HAP-1 (cell line): Measurements from ENCODE around the gene ARPC3.
"Not testable (repeated sequence)": the region's sequence is repeated elsewhere in the genome, so short reads cannot be mapped to it uniquely, and the experiment has no call there.

Source experiments
- DNase-seq, 2 experiments: peaks; one replicate each; pipeline ENCODE4 v3.0.0-alpha.2; 2016 to 2020; ENCODE audit warnings: low spot score in 2 of 2
- H3K27me3 ChIP-seq: fragments of 250-450 bp; sonication (Bioruptor Pico); 2 replicates; pipeline ENCODE4 v1.5.1; 2020; ENCODE audit warnings: low read depth, mild to moderate bottlenecking, moderate library complexity
- H3K36me3 ChIP-seq: fragments of 250-450 bp; sonication (Bioruptor Pico); replicated peaks from 2 replicates; pipeline ENCODE4 v1.5.1; 2020; ENCODE audit warnings: mild to moderate bottlenecking
- H3K4me1 ChIP-seq: fragments of 250-450 bp; sonication (Bioruptor Pico); 2 replicates; pipeline ENCODE4 v1.5.1; 2020; ENCODE audit warnings: mild to moderate bottlenecking
- H3K4me3 ChIP-seq: fragments of 250-450 bp; sonication (Bioruptor Pico); 2 replicates; pipeline ENCODE4 v1.5.1; 2020; ENCODE audit warnings: mild to moderate bottlenecking, moderate library complexity
- H3K9me3 ChIP-seq: fragments of 250-450 bp; sonication (Bioruptor Pico); 2 replicates; pipeline ENCODE4 v1.5.1; 2020; ENCODE audit warnings: mild to moderate bottlenecking, moderate library complexity
- in situ Hi-C: fragments of 300-500 bp; cut with MboI; formaldehyde crosslinking; loops from 3 replicates; pipeline ENCODE4 v1.14.3; 2020; ENCODE audit warnings: low sequenced_read_pairs, inconsistent platforms, mixed read lengths

ARPC3 gene

GRCh38 chr12:110449799-110450497, at the start of gene ARPC3:
Gene ARPC3, minus strand, starts transcription at chr12:110450337. Its CDS starts 77 bp downstream, at chr12:110450260.
- Histone ChIP-seq H3K27me3 (no peaks in the 10 kb centered on the region), H3K4me1 (peaks cover 6% of the 10 kb centered on the region), H3K9me3 (no peaks in the 10 kb centered on the region), H3K4me3 (peak within 1 kb of the TSS; percentile 93), H3K36me3 (peaks cover 24% of the 10 kb centered on the region)
- in situ Hi-C loops = no loop called here
- DNase-seq = peak; percentile 92 to 97

GRCh38 chr12:110498984-110499706, 49.0 kb upstream of the ARPC3 start:
- no peaks in the 10 kb centered on the region for H3K27me3 ChIP-seq
- H3K36me3 ChIP-seq = peaks cover 29% of the 10 kb centered on the region
- no peaks in the 10 kb centered on the region for H3K9me3 ChIP-seq
- in situ Hi-C loops = no loop called here
- DNase-seq = no peak
- H3K4me3 ChIP-seq = no peak overlapping the region
- H3K4me1 ChIP-seq = peaks cover 21% of the 10 kb centered on the region

GRCh38 chr12:110475426-110475825, 25.3 kb upstream of the ARPC3 start:
- Histone ChIP-seq H3K36me3 (peaks cover 38% of the 10 kb centered on the region), H3K4me3 (no peak overlapping the region), H3K27me3 (no peaks in the 10 kb centered on the region), H3K9me3 (no peaks in the 10 kb centered on the region), H3K4me1 (peaks cover 7% of the 10 kb centered on the region)
- DNase-seq = no peak
- in situ Hi-C loops = no loop called here

GRCh38 chr12:110468214-110469048, 18.3 kb upstream of the ARPC3 start, which contains the start of the genes FAM216A and GPN3:
Gene FAM216A, plus strand, starts transcription at chr12:110468845. Its CDS starts 31 bp downstream, at chr12:110468876.
Gene GPN3, minus strand, starts transcription at chr12:110468257. Its CDS starts 54 bp downstream, at chr12:110468203.
- in situ Hi-C loops = loop anchor here (10.0 kb wide), 2 partner anchors 136 to 356 kb away; no protein-coding TSS in a partner anchor
- Histone ChIP-seq H3K4me3 (peak within 1 kb of the TSS; percentile 60), H3K36me3 (peaks cover 15% of the 10 kb centered on the region), H3K27me3 (no peaks in the 10 kb centered on the region), H3K9me3 (no peaks in the 10 kb centered on the region), H3K4me1 (peaks cover 17% of the 10 kb centered on the region)
- DNase-seq = peak; percentile 97 to 99

- Histone ChIP-seq H3K4me3 (peak overlapping the region; percentile 60), H3K9me3 (no peaks in the 10 kb centered on the region), H3K27me3 (no peaks in the 10 kb centered on the region), H3K36me3 (peaks cover 10% of the 10 kb centered on the region), H3K4me1 (peaks cover 12% of the 10 kb centered on the region)
- in situ Hi-C loops = loop anchor here (10.0 kb wide), 2 partner anchors 137 to 357 kb away; no protein-coding TSS in a partner anchor
- DNase-seq = no peak
Measured at GRCh38 chr12:110467847-110468213, 17.7 kb upstream of the ARPC3 start.

GRCh38 chr12:110466791-110467190, 16.7 kb upstream of the ARPC3 start:
- H3K36me3 ChIP-seq = peaks cover 10% of the 10 kb centered on the region
- H3K27me3 ChIP-seq = no peaks in the 10 kb centered on the region
- DNase-seq = no peak
- peaks cover 12% of the 10 kb centered on the region for H3K4me1 ChIP-seq
- peak overlapping the region; percentile 60 for H3K4me3 ChIP-seq
- in situ Hi-C loops = loop anchor here (10.0 kb wide), 2 partner anchors 138 to 358 kb away; no protein-coding TSS in a partner anchor
- H3K9me3 ChIP-seq = no peaks in the 10 kb centered on the region

- Histone ChIP-seq H3K4me1 (peaks cover 12% of the 10 kb centered on the region), H3K36me3 (peaks cover 14% of the 10 kb centered on the region)
- not testable (repeated sequence) for H3K4me3 ChIP-seq, H3K27me3 ChIP-seq, H3K9me3 ChIP-seq, DNase-seq
- in situ Hi-C loops = loop anchor here (10.0 kb wide), 2 partner anchors 139 to 359 kb away; no protein-coding TSS in a partner anchor
Measured at GRCh38 chr12:110465765-110466164, 15.6 kb upstream of the ARPC3 start.

- no peaks in the 10 kb centered on the region for H3K9me3 ChIP-seq
- DNase-seq = no peak
- H3K4me1 ChIP-seq = peaks cover 12% of the 10 kb centered on the region
- H3K4me3 ChIP-seq = no peak overlapping the region
- in situ Hi-C loops = loop anchor here (10.0 kb wide), 2 partner anchors 140 to 360 kb away; no protein-coding TSS in a partner anchor
- H3K27me3 ChIP-seq = no peaks in the 10 kb centered on the region
- peaks cover 22% of the 10 kb centered on the region for H3K36me3 ChIP-seq
Measured at GRCh38 chr12:110465024-110465423, 14.9 kb upstream of the ARPC3 start.

- not testable (repeated sequence) for DNase-seq, H3K4me3 ChIP-seq
- in situ Hi-C loops = loop anchor here (10.0 kb wide), 2 partner anchors 144 to 364 kb away; no protein-coding TSS in a partner anchor
Measured at GRCh38 chr12:110461189-110461588, 11.1 kb upstream of the ARPC3 start.

GRCh38 chr12:110458756-110459155, 8.6 kb upstream of the ARPC3 start:
- no peaks in the 10 kb centered on the region for H3K4me1 ChIP-seq

More at GRCh38 chr12:110461189-110461588, 11.1 kb upstream of the ARPC3 start:
- not testable (repeated sequence) for H3K9me3 ChIP-seq, H3K4me1 ChIP-seq, H3K27me3 ChIP-seq
- peaks cover 38% of the 10 kb centered on the region for H3K36me3 ChIP-seq

GRCh38 chr12:110453569-110454296, 3.6 kb upstream of the ARPC3 start:
- in situ Hi-C loops = no loop called here
- no peak overlapping the region for H3K4me3 ChIP-seq
- no peaks in the 10 kb centered on the region for H3K9me3 ChIP-seq
- H3K36me3 ChIP-seq = peaks cover 34% of the 10 kb centered on the region
- H3K4me1 ChIP-seq = peaks cover 5% of the 10 kb centered on the region; the same call in 1 of the 2 replicates
- no peaks in the 10 kb centered on the region for H3K27me3 ChIP-seq
- no peak for DNase-seq

More at GRCh38 chr12:110458756-110459155, 8.6 kb upstream of the ARPC3 start:
- in situ Hi-C loops = no loop called here
- DNase-seq = no peak
- Histone ChIP-seq H3K4me3 (no peak overlapping the region), H3K9me3 (no peaks in the 10 kb centered on the region), H3K36me3 (peaks cover 42% of the 10 kb centered on the region), H3K27me3 (no peaks in the 10 kb centered on the region)

- H3K36me3 ChIP-seq = peaks cover 33% of the 10 kb centered on the region
- peaks cover 6% of the 10 kb centered on the region for H3K4me1 ChIP-seq
- in situ Hi-C loops = no loop called here
Measured at GRCh38 chr12:110451263-110451662, 1.1 kb upstream of the ARPC3 start.

More at GRCh38 chr12:110451263-110451662, 1.1 kb upstream of the ARPC3 start:
- Histone ChIP-seq H3K27me3 (no peaks in the 10 kb centered on the region), H3K4me3 (no peak overlapping the region), H3K9me3 (no peaks in the 10 kb centered on the region)
- no peak for DNase-seq
